Measurements from ENCODE around the gene PDLIM7.

PDLIM7 gene

GRCh38 chr5:177507596-177508220 lies 10.3 kb upstream of the PDLIM7 start:
- DNase-seq (ENCODE audit: low read depth in 1 of 2, low spot score in 1 of 2), result no peak

GRCh38 chr5:177507165-177507564 lies 9.8 kb upstream of the PDLIM7 start:
- DNase-seq (ENCODE audit: low read depth in 1 of 2, low spot score in 1 of 2), result no peak

GRCh38 chr5:177505075-177505474 lies 7.7 kb upstream of the PDLIM7 start:
- DNase-seq (ENCODE audit: low read depth in 1 of 2, low spot score in 1 of 2), result no peak

- no peak for DNase-seq (ENCODE audit: low read depth in 1 of 2, low spot score in 1 of 2)
Observed at GRCh38 chr5:177504086-177505056, 7.0 kb upstream of the PDLIM7 start.

- DNase-seq (ENCODE audit: low read depth in 1 of 2, low spot score in 1 of 2), result no peak
Observed at GRCh38 chr5:177503351-177504085, 6.1 kb upstream of the PDLIM7 start.

GRCh38 chr5:177502886-177503285 lies 5.5 kb upstream of the PDLIM7 start:
- DNase-seq (ENCODE audit: low read depth in 1 of 2, low spot score in 1 of 2), result no peak

- DNase-seq (ENCODE audit: low read depth in 1 of 2, low spot score in 1 of 2), result no peak
Observed at GRCh38 chr5:177501874-177502678, 4.7 kb upstream of the PDLIM7 start.

GRCh38 chr5:177500685-177501522 lies 3.5 kb upstream of the PDLIM7 start:
- DNase-seq (ENCODE audit: low read depth in 1 of 2, low spot score in 1 of 2), result peak; percentile 75 to 82

GRCh38 chr5:177499842-177500241 lies 2.4 kb upstream of the PDLIM7 start:
- no peak for DNase-seq (ENCODE audit: low read depth in 1 of 2, low spot score in 1 of 2)

GRCh38 chr5:177498013-177498787 lies 796 bp upstream of the PDLIM7 start:
- no peak for DNase-seq (ENCODE audit: low read depth in 1 of 2, low spot score in 1 of 2)

GRCh38 chr5:177496727-177497291 lies 595 bp downstream of the PDLIM7 start:
- no peak for DNase-seq (ENCODE audit: low read depth in 1 of 2, low spot score in 1 of 2)

GRCh38 chr5:177496070-177496726 lies 1.2 kb downstream of the PDLIM7 start:
- DNase-seq (ENCODE audit: low read depth in 1 of 2, low spot score in 1 of 2), result no peak

GRCh38 chr5:177495243-177496060 lies 2.0 kb downstream of the PDLIM7 start:
- no peak for DNase-seq (ENCODE audit: low read depth in 1 of 2, low spot score in 1 of 2)

GRCh38 chr5:177494346-177495195 lies 2.8 kb downstream of the PDLIM7 start:
- no peak for DNase-seq (ENCODE audit: low read depth in 1 of 2, low spot score in 1 of 2)

- no peak for DNase-seq (ENCODE audit: low read depth in 1 of 2, low spot score in 1 of 2)
Observed at GRCh38 chr5:177493795-177494345, 3.5 kb downstream of the PDLIM7 start.

GRCh38 chr5:177492841-177493240 lies 4.6 kb downstream of the PDLIM7 start:
- no peak for DNase-seq (ENCODE audit: low read depth in 1 of 2, low spot score in 1 of 2)

Data from activated T-helper 1 cell treated with anti-CD3 and anti-CD28 coated beads, Interleukin-2, amount 50 U/mL, for 16 hours (primary cell).